Superior temporal gyrus (tissue), 1 donor: ENCODE data around the gene SPTLC2.

Source experiments
- DNase-seq: peaks from one replicate; pipeline ENCODE4 v3.0.0-alpha.2; 2016; ENCODE audit errors: extremely low spot score

SPTLC2 gene

GRCh38 chr14:77623201-77623600 is 6.8 kb upstream of the SPTLC2 start:
- DNase-seq: no peak

DNA sequence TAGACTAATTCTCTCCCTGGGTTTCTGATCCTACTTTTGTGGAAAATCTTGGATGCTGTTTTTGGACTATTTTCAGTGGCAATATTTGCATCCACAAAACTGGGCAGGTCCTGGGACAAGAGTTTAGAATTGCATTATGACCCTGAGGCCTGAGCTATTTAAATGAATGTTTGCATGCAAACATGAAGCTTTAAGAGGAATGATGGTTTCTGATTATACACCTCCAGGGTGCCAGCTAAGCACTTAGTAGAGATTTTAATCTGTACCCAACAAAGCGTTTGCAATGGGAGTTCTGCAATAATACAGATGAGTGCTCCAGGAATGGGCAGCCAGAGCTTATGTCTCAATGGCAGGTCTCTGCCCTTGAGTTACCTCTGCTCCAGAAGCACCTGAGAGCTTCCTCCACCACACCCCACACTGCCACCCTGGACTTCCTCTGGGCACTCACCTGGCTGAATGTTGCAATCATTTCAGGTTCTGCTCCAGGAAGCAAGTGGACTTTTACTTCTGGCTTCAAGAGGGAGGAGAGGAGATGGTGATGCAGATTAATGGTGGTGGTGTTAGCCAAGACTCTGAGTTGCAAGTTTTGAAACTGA is 6.0 kb upstream of the SPTLC2 start:
- no peak for DNase-seq

DNA sequence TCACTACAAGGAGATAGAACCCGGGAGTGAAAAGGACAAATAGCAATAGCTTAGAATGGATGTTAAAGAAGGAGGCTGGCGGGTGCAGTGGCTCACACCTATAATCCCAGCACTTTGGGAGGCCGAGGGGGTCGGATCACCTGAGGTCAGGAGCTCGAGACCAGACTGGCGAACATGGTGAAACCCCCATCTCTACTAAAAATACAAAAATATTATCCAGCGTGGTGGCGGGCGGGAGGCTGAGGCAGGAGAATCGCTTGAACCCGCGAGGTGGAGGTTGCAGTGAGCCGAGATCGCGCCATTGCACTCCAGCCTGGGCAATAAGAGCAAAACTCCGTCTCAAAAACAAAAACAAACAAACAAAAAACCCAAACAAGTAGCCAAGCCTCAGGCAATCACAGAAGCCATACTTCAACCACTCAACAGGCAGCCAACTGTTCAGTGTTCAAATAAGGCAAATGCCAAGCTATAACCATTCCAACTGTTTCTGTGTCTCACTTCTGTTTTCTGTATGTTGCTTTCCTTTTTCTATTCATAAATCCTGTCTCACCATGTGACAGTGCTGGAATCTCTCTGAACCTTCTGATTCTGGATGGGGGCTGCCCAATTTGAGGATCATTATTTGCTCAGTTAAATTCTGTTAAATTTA is 3.9 kb upstream of the SPTLC2 start:
- no peak for DNase-seq

GRCh38 chr14:77618381-77618970 is 2.0 kb upstream of the SPTLC2 start:
- DNase-seq: no peak

DNA sequence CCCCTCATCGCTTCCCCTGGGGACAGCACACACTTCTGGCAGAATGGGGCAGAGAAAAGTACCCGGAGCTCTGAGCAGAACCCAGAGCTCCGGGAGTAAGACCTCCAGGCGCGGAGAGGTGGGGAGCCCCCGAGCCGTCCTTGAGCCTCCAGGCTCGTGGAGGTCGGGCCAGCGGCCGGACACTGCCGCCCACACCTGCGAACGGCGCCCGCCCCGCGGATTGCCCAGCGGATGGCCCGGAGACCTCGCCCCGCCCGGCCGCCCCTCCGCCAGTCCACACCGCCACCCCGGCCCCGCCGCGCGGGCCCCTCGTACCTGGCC is 344 bp downstream of the SPTLC2 start:
- DNase-seq: no peak

GRCh38 chr14:77615361-77616132 is 890 bp downstream of the SPTLC2 start:
- peak; percentile 63 for DNase-seq

- DNase-seq: no peak
Observed at GRCh38 chr14:77613201-77613600, 3.2 kb downstream of the SPTLC2 start.

- DNase-seq: peak; percentile 76
Observed at GRCh38 chr14:77612011-77612620, 4.3 kb downstream of the SPTLC2 start.

- no peak for DNase-seq
Observed at GRCh38 chr14:77610553-77610952, 5.9 kb downstream of the SPTLC2 start.

GRCh38 chr14:77609922-77610321 is 6.5 kb downstream of the SPTLC2 start:
- no peak for DNase-seq

- no peak for DNase-seq
Observed at GRCh38 chr14:77607741-77608302, 8.6 kb downstream of the SPTLC2 start.

DNA sequence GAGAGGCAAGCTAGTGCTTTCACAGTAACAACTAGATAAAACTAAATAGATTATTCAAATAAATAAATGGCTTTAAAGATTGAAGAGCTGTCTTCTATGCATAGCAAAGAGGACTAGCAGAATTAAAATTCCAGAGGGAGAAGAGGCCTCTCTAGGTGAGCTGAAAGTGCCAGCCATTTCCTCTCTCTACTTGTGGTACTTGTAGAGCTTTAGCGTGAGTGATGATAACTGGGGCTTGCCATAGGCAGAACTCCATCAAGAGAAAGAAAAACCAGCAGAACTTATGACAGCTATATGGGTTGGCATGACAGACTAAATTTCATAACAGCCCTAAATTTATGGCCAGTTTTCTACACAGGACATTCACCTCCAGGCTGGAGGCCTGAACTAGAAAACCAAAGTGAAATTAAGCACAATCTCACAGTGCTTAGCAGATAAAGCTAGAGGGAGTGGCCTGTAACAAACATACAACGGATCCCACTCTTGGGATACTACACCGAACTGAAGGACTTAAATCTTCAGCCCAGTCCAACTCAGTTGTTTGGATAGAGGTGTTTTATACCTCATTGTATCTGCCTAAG is 11.0 kb downstream of the SPTLC2 start:
- no peak for DNase-seq

DNA sequence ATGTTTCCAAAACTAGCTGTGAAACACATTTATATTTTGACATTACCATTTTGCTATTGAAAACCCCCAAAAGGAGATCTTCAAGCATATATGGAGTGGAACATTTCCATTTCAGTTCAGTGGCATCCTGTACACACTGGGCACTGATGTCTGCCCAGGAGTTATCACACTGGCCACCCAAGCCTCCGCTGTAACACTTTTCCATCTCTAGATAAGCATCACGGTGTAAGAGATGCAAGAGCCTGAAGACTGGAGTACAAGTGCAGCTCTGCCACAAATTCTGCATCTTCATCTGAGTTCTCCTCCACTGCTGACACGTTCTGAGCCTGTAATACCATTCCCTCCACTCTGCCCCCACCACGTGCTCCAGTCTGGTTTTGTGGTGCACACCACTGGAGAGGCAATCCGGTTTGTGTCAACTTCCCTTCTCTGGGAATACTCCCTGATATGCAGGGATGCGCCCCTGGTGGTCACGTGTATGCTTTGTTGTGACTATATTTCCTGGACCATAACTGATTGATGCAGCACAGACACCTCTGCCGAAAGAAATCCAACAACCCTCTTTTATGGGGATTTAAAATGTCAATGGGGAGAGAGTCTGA is 12.7 kb downstream of the SPTLC2 start:
- no peak for DNase-seq

GRCh38 chr14:77603031-77603430 is 13.4 kb downstream of the SPTLC2 start:
- no peak for DNase-seq

- DNase-seq: no peak
Observed at GRCh38 chr14:77601846-77602619, 14.4 kb downstream of the SPTLC2 start.

DNA sequence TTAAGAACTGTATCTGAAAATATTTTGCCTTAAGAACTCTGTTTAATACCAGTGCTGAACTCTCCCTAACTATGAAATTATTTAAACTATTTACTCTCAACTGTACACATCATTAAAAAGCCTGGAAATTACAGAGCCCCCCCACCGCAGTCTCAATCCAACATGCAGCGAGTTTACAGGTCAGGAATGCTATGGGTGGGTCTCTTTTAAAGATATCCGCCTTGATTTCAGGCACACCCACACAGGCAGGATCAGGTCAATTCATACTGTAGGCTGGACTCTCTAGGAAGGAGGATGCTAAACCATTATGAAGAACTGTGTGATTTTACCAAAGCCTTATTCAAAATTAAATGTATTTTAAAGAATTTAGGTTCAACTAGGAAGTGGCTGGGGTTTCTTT is 16.5 kb downstream of the SPTLC2 start:
- DNase-seq: no peak

GRCh38 chr14:77598366-77599070 is 17.9 kb downstream of the SPTLC2 start:
- DNase-seq: no peak

- no peak for DNase-seq
Observed at GRCh38 chr14:77593501-77593961, 22.9 kb downstream of the SPTLC2 start.

DNA sequence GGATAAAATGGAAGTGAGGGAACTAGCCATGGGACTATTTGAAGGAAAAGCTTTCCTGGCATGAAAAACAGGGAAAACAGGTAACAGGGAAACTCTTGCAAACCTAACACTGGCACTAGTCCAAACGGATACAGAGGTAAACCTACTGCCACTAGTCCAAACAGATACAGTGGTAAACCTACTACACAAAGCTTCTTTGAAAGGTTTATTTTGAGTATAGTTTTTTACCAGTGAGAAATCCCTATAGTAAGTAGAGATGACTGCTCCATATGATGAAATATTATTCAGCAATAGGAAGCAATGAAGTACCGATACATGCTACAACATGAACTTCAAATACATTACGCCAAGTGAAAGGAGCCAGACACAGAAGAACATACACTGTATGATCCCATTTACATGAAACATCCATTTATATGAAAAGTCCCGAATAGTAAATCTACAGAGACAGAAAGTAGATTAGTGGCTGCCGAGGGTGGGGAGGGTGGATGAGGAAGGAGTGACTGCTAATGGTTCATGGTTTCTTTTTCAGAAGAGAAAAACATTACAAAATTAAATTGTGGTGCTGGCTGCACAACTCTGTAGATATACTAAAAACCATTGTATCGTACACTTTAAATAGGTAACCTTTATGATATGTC is 25.5 kb downstream of the SPTLC2 start:
- DNase-seq: no peak
